HG02840 (cell line): ENCODE measurements around the gene LCE1F.

ENCODE experiments used
- ATAC-seq: cut with Tn5 transposase; IDR thresholded peaks from one replicate; pipeline ENCODE4 v1.9.1; 2021; ENCODE audit warnings: mild to moderate bottlenecking, moderate library complexity, moderate number of reproducible peaks; ENCODE audit not compliant: unreplicated experiment, low FRiP score

LCE1F gene

GRCh38 chr1:152770411-152770810 lies 4.5 kb upstream of the LCE1F start:
- no peak for ATAC-seq

DNA sequence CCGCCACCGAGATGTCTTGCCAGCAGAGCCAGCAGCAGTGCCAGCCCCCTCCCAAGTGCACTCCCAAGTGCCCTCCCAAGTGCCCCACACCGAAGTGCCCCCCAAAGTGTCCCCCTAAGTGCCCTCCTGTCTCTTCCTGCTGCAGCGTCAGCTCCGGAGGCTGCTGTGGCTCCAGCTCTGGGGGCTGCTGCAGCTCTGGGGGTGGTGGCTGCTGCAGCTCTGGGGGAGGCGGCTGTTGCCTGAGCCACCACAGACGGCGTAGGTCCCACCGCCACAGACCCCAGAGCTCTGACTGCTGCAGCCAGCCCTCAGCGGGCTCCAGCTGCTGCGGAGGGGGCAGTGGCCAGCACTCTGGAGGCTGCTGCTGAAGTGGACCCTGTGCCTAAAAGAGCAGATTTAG lies 1.4 kb downstream of the LCE1F start:
- ATAC-seq: no peak

GRCh38 chr1:152777510-152778137 lies 2.7 kb downstream of the LCE1F start:
- no peak for ATAC-seq

DNA sequence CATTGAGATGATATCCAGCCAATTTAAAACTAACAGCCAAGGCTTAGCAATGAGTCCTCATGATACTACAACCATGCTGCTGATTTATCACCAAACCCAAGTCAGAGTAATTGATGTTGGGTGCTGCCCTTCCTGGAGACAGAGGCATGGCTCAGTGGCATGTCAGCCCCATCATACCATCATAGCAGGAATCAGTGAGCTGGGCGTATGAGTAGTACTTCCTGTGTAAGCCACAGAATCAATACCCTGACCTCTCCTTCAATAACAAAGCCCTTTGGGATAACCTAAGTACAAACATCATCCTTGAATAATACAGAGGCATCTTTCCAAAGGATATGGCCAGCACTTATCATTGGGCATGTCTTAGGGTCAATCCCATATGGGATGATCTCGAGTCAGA lies 8.2 kb downstream of the LCE1F start:
- ATAC-seq: no peak

GRCh38 chr1:152786077-152786476 lies 11.1 kb downstream of the LCE1F start, which contains the start of gene LCE1E:
LCE1E (plus strand) TSS chr1:152786257; CDS start chr1:152787300, 1,043 bp downstream.
- ATAC-seq: no peak

DNA sequence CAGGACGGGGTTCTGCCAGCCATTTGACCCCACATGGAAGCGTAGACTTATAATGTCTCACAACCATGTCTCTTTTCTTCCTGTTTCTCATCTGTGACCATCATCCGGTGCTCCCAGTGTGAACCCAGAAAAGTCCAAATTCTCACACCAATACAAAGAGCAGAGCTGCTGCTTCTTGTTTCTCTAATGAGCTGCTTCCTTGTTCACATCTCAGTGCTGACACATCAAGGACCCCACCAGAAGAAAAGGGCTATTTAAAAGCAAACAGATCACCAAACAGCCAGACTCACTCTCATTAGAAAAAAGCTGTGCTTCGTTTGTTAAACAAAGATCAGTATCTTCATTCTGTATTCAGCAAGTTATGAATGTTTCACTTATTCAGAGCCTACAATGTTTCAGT lies 20.7 kb downstream of the LCE1F start:
- no peak for ATAC-seq

- ATAC-seq: no peak
Measured at GRCh38 chr1:152796421-152796820, 21.5 kb downstream of the LCE1F start, which contains the start of gene LCE1D. LCE1D (plus strand) TSS chr1:152796721; CDS start chr1:152797795, 1,074 bp downstream.

- ATAC-seq: no peak
Measured at GRCh38 chr1:152801333-152801732, 26.4 kb downstream of the LCE1F start.

DNA sequence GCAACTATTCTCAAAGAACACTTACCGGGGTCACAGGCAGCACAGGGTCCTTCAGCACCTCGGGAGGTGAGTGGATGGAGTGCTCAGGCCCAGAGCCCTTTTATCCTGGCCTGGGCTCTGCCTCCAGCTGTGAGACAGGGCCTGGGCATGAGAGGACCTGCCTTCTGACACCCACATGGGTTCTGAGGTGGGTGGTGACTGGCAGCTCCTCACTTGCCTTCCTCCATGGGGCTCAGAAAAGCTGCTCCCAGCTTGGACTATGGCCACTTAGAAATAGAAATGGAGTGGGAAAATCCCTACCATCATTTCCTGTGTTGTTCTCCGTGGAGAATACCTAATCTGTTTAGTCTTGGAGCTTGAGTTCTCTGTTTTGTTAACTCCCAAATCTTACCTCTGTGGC lies 31.6 kb downstream of the LCE1F start, which contains the start of gene LCE1C:
LCE1C (minus strand) TSS at position 76 of the 400 bp plus-strand sequence. CDS start 1,173 bp downstream, outside the sequence.
- no peak for ATAC-seq

GRCh38 chr1:152811050-152811449 lies 36.1 kb downstream of the LCE1F start:
- no peak for ATAC-seq

- no peak for ATAC-seq
Measured at GRCh38 chr1:152811671-152812070, 36.7 kb downstream of the LCE1F start, which contains the start of gene LCE1B. LCE1B (plus strand) TSS chr1:152811971; CDS start chr1:152812447, 476 bp downstream.

- no peak for ATAC-seq
Measured at GRCh38 chr1:152817309-152817708, 42.4 kb downstream of the LCE1F start.

- no peak for ATAC-seq
Measured at GRCh38 chr1:152823294-152823693, 48.4 kb downstream of the LCE1F start.

GRCh38 chr1:152824964-152825363 lies 50.0 kb downstream of the LCE1F start:
- no peak for ATAC-seq
